Ascending aorta (tissue), 2 donors: ENCODE results near the gene MAGI1. TPM values are rescaled to one million over a fixed set of nuclear protein-coding genes. Genes with fewer than 3 reads are reported as not detected.
"Not testable (repeated sequence)": the region's sequence is repeated elsewhere in the genome, so short reads cannot be mapped to it uniquely, and the experiment has no call there.

Source experiments
- DNase-seq, 2 donors: peaks; one replicate each; pipeline ENCODE4 v3.0.0-alpha.2; 2019; ENCODE audit warnings: low spot score in 2 of 2
- H3K27ac ChIP-seq, 2 donors: fragments of 200-600 bp; sonication (generic); one replicate each; pipeline ENCODE4 v1.5.1; 2016 to 2017; ENCODE audit warnings: mild to moderate bottlenecking in 1 of 2
- H3K27me3 ChIP-seq: fragments of 200-600 bp; sonication (generic); one replicate; pipeline ENCODE4 v1.5.1; 2017
- H3K36me3 ChIP-seq, 2 donors: fragments of 200-600 bp; sonication (generic); one replicate each; pipeline ENCODE4 v1.5.1; 2016
- H3K4me1 ChIP-seq, 2 donors: fragments of 200-600 bp; sonication (generic); one replicate each; pipeline ENCODE4 v1.5.1; 2016 to 2017; ENCODE audit warnings: mild to moderate bottlenecking in 1 of 2
- H3K4me3 ChIP-seq, 2 donors: fragments of 200-600 bp; sonication (generic); one replicate each; pipeline ENCODE4 v1.5.1; 2016 to 2017; ENCODE audit warnings: mild to moderate bottlenecking in 1 of 2
- H3K9me3 ChIP-seq, 2 donors: fragments of 200-600 bp; sonication (generic); one replicate each; pipeline ENCODE4 v1.5.1; 2016
- intact Hi-C: fragments of 100-400 bp; cut with DNase I; formaldehyde crosslinking; loops from one replicate; pipeline ENCODE4 v1.15.1; 2023
- total RNA-seq: library from RNA; depleted of rRNA; stranded (reverse); fragments of >200 nt; gene quantifications from one replicate; pipeline ENCODE4 v1.1.0, GENCODE V29; 2016
- TF ChIP-seq, protein P1 (sequence below), 3 experiments: fragments of 200-600 bp in 2 of 3; fragments of 450-650 bp in 1 of 3; sonication (generic) in 2 of 3; IDR thresholded peaks; one replicate each; pipeline ENCODE4 v1.5.1; 2016 to 2019; ENCODE audit warnings: antibody characterized with exemption in 3 of 3, mild to moderate bottlenecking in 1 of 3, moderate library complexity in 1 of 3

The MAGI1 gene
- total RNA-seq, 1 donor from 2014 or later = 28.4 TPM

DNA sequence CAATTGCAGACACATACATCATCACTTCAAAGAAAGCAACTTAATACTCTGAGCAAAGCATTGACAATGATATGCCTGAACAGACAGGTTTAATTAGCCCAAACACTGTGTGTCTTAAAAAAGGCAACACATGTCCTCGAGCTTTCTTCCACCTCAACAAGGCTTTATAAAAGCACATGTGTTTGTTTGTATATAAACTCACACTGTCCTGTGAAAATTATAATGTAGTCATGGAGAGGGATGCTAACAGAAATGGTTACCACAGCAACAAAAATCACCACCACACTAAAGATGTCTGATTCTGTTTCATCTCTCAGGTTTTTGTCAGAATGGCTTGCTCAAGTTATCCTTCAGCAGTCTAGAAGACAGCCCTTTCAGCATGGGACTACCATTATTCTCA, 314.7 kb downstream of the MAGI1 start:
- Histone ChIP-seq H3K27me3 (no peaks in the 10 kb centered on the region), H3K36me3 (no peaks in the 10 kb centered on the region), H3K9me3 (no peaks in the 10 kb centered on the region), H3K27ac (no peak overlapping the region), H3K4me3 (no peak overlapping the region), H3K4me1 (no peaks in the 10 kb centered on the region)
- DNase-seq = no peak
- intact Hi-C loops = no loop called here
- TF ChIP-seq, protein P1, sequence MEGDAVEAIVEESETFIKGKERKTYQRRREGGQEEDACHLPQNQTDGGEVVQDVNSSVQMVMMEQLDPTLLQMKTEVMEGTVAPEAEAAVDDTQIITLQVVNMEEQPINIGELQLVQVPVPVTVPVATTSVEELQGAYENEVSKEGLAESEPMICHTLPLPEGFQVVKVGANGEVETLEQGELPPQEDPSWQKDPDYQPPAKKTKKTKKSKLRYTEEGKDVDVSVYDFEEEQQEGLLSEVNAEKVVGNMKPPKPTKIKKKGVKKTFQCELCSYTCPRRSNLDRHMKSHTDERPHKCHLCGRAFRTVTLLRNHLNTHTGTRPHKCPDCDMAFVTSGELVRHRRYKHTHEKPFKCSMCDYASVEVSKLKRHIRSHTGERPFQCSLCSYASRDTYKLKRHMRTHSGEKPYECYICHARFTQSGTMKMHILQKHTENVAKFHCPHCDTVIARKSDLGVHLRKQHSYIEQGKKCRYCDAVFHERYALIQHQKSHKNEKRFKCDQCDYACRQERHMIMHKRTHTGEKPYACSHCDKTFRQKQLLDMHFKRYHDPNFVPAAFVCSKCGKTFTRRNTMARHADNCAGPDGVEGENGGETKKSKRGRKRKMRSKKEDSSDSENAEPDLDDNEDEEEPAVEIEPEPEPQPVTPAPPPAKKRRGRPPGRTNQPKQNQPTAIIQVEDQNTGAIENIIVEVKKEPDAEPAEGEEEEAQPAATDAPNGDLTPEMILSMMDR (IDR thresholded peaks at IDR 0.05) = no peak

DNA sequence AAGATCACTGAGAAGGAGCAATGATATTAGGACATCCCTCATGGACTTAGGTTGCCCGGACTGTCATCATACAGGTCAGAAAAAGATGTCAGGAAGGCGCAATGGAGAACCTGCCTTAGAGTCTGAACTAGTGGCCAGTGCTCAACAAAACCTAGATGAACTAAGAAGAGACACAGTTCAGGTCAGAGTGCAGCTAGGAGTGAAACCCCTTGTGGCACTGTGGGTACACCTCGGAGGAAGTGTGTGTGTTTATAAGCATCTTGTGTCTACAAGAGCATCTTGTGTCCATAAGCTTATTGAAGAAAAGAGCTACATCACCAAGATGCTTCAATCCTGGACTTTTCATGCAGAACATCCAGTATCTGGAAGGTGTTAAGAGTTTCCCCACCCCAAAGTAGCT, 315.7 kb downstream of the MAGI1 start:
- no peaks in the 10 kb centered on the region for H3K9me3 ChIP-seq
- intact Hi-C loops = no loop called here
- H3K4me1 ChIP-seq = no peaks in the 10 kb centered on the region
- no peak for DNase-seq
- no peaks in the 10 kb centered on the region for H3K36me3 ChIP-seq
- H3K27me3 ChIP-seq = no peaks in the 10 kb centered on the region
- no peak overlapping the region for H3K4me3 ChIP-seq
- TF ChIP-seq, protein P1 (IDR thresholded peaks at IDR 0.05) = no peak
- H3K27ac ChIP-seq = no peak overlapping the region

- intact Hi-C loops = no loop called here
- H3K4me1 ChIP-seq = no peaks in the 10 kb centered on the region
- H3K27me3 ChIP-seq = no peaks in the 10 kb centered on the region
- no peak overlapping the region for H3K4me3 ChIP-seq
- TF ChIP-seq, protein P1 (IDR thresholded peaks at IDR 0.05) = no peak
- H3K9me3 ChIP-seq = no peaks in the 10 kb centered on the region
- no peaks in the 10 kb centered on the region for H3K36me3 ChIP-seq
- no peak overlapping the region for H3K27ac ChIP-seq
- DNase-seq = no peak
These were observed 317.6 kb downstream of the MAGI1 start for GRCh38 chr3:65720989-65721737.

DNA sequence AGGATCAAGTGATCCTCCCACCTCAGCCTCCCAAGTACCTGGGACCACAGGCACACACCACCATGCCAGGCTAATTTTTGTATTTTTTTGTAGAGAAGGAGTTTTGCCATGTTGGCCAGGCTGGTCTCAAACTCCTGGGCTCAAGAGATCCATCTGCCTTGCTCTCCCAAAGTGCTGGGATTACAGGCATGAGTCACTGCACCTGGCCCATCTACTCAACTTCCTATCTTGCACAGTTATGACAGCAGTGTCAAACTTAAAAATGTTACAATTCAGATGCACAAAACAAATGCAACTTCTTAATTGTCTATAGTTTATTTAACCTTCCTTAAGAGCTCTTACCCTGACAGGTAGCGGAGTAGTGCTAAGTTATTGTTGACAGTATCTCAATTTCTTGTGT, 319.1 kb downstream of the MAGI1 start:
- DNase-seq, H3K9me3 ChIP-seq, H3K27me3 ChIP-seq, intact Hi-C loops, H3K36me3 ChIP-seq, H3K27ac ChIP-seq, H3K4me3 ChIP-seq, H3K4me1 ChIP-seq: not testable (repeated sequence)

DNA sequence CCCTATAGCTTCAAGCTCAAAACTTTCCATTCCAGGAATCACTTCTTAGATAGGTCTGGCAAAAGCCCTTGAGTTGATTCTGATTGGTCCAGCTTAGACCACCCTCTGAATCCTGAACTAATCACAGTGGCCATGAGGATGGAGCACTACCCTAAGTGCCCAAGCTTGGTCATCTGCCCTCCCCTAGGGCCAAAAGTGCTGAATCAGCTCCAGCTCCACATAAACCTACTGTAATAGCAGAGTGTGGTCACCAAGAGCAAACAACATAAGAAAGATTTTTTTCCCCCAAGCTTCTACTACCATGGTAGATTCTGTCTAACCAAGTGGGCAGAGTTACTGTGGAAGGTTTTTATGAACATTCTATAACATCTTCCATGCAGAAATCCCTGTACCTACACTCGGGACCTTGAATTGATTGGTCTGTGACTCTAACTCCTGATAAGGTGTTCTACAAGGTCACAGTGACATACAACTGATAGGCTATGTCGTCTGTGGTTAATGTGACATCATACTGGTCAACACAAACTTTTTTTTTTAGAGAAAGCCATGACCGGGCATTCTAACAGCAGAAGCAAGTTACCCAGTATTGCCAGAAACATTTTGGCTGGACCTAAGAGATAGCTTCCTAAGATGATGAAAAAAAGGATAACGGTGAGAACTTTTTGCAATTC, 320.9 kb downstream of the MAGI1 start:
- H3K36me3 ChIP-seq = no peaks in the 10 kb centered on the region
- no peak overlapping the region for H3K4me3 ChIP-seq
- no peak for DNase-seq
- H3K9me3 ChIP-seq = no peaks in the 10 kb centered on the region
- no peaks in the 10 kb centered on the region for H3K27me3 ChIP-seq
- H3K4me1 ChIP-seq = peaks cover 0 to 12% of the 10 kb centered on the region in 2 donors
- TF ChIP-seq, protein P1 (IDR thresholded peaks at IDR 0.05) = no peak
- intact Hi-C loops = no loop called here
- H3K27ac ChIP-seq = no peak overlapping the region

GRCh38 chr3:65716071-65716751, 322.5 kb downstream of the MAGI1 start:
- no peak overlapping the region for H3K27ac ChIP-seq
- DNase-seq = no peak
- H3K4me1 ChIP-seq = peaks cover 0 to 12% of the 10 kb centered on the region in 2 donors
- H3K27me3 ChIP-seq = no peaks in the 10 kb centered on the region
- no peaks in the 10 kb centered on the region for H3K9me3 ChIP-seq
- no peaks in the 10 kb centered on the region for H3K36me3 ChIP-seq
- intact Hi-C loops = no loop called here
- no peak overlapping the region for H3K4me3 ChIP-seq
- TF ChIP-seq, protein P1 (IDR thresholded peaks at IDR 0.05) = no peak
